Endothelial cell of umbilical vein (primary cell): ENCODE measurements around the gene ACBD7.

Experiments used
- EZH2 ChIP-seq: IDR thresholded peaks from 2 replicates; pipeline ENCODE4 v1.6.1; 2012; ENCODE audit warnings: borderline replicate concordance, low read depth, mild to moderate bottlenecking, moderate library complexity, low read length, inconsistent platforms; ENCODE audit not compliant: severe bottlenecking
- POLR2AphosphoS5 ChIP-seq: IDR thresholded peaks from 2 replicates; pipeline ENCODE4 v1.6.1; 2012; ENCODE audit warnings: low read depth, mild to moderate bottlenecking, control low read depth, low read length, moderate library complexity; ENCODE audit not compliant: insufficient read depth
- TF ChIP-seq, protein P1 (sequence below), 2 donors: IDR thresholded peaks; 1 replicate in 1 of 2; 2 replicates in 1 of 2; pipeline ENCODE4 v1.5.1; 2011; ENCODE audit warnings: low read length in 2 of 2, mild to moderate bottlenecking in 2 of 2, moderate library complexity in 2 of 2, control low read depth in 1 of 2, inconsistent platforms in 1 of 2, low read depth in 1 of 2; ENCODE audit not compliant: insufficient read depth in 1 of 2; ENCODE audit errors: extremely low read depth in 1 of 2

DNA sequence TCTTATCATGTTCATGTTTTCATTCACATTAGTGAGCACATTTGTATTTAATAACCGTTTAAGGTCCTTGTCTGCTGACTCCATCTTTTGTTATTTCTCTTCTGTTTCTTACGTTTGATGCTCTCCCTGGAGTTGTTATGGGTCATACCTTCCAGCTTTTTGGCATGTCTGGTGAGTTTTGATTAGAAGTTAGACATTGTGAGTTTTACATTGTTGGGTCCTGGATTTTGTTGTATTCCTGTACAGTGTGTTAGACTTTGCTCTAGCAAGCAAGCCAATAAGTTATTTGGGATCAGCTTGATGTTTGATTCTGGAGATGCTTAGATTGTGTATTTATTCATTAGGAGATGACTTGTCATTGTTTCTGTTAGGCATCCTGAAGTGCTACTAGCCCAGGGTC is 27.9 kb downstream of the ACBD7 start:
- TF ChIP-seq EZH2 (no peak), POLR2AphosphoS5 (no peak)
- TF ChIP-seq, protein P1, sequence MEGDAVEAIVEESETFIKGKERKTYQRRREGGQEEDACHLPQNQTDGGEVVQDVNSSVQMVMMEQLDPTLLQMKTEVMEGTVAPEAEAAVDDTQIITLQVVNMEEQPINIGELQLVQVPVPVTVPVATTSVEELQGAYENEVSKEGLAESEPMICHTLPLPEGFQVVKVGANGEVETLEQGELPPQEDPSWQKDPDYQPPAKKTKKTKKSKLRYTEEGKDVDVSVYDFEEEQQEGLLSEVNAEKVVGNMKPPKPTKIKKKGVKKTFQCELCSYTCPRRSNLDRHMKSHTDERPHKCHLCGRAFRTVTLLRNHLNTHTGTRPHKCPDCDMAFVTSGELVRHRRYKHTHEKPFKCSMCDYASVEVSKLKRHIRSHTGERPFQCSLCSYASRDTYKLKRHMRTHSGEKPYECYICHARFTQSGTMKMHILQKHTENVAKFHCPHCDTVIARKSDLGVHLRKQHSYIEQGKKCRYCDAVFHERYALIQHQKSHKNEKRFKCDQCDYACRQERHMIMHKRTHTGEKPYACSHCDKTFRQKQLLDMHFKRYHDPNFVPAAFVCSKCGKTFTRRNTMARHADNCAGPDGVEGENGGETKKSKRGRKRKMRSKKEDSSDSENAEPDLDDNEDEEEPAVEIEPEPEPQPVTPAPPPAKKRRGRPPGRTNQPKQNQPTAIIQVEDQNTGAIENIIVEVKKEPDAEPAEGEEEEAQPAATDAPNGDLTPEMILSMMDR (IDR thresholded peaks at IDR 0.05; ENCODE audit: extremely low read depth in 1 of 2, insufficient read depth in 1 of 2, low read depth in 1 of 2, low read length in 2 of 2), result no peak
